ENCODE data around the gene TMEM101.
"Not testable (repeated sequence)": the region's sequence is repeated elsewhere in the genome, so short reads cannot be mapped to it uniquely, and the experiment has no call there.

The TMEM101 gene

GRCh38 chr17:44044071-44044470 lies 29.3 kb upstream of the TMEM101 start:
- Histone ChIP-seq H3K27ac (ENCODE audit: insufficient read depth, low read length, poor library complexity, severe bottlenecking) (no peak overlapping the region), H3K4me3 (ENCODE audit: insufficient read depth, low read depth, low read length, poor library complexity, severe bottlenecking) (no peak overlapping the region), H3K4me1 (ENCODE audit: control insufficient read depth, insufficient read depth, low read length, poor library complexity, severe bottlenecking) (no peaks in the 10 kb centered on the region), H3K36me3 (ENCODE audit: control insufficient read depth, insufficient read depth, low read length) (peaks cover 16% of the 10 kb centered on the region), H3K9me3 (ENCODE audit: control insufficient read depth, low read length) (no peaks in the 10 kb centered on the region), H3K27me3 (replicated peaks; ENCODE audit: control insufficient read depth, insufficient read depth, low read length, poor library complexity, severe bottlenecking) (no peaks in the 10 kb centered on the region)
- no peak for DNase-seq

GRCh38 chr17:44043272-44043696 lies 28.5 kb upstream of the TMEM101 start:
- H3K4me1 ChIP-seq (ENCODE audit: control insufficient read depth, insufficient read depth, low read length, poor library complexity, severe bottlenecking): no peaks in the 10 kb centered on the region
- no peak overlapping the region for H3K27ac ChIP-seq (ENCODE audit: insufficient read depth, low read length, poor library complexity, severe bottlenecking)
- peaks cover 13% of the 10 kb centered on the region for H3K36me3 ChIP-seq (ENCODE audit: control insufficient read depth, insufficient read depth, low read length)
- H3K9me3 ChIP-seq (ENCODE audit: control insufficient read depth, low read length): no peaks in the 10 kb centered on the region
- no peak for DNase-seq
- no peaks in the 10 kb centered on the region for H3K27me3 ChIP-seq (replicated peaks; ENCODE audit: control insufficient read depth, insufficient read depth, low read length, poor library complexity, severe bottlenecking)
- no peak overlapping the region for H3K4me3 ChIP-seq (ENCODE audit: insufficient read depth, low read depth, low read length, poor library complexity, severe bottlenecking)

- Histone ChIP-seq H3K9me3 (ENCODE audit: control insufficient read depth, low read length) (no peaks in the 10 kb centered on the region), H3K4me3 (ENCODE audit: insufficient read depth, low read depth, low read length, poor library complexity, severe bottlenecking) (no peak overlapping the region), H3K36me3 (ENCODE audit: control insufficient read depth, insufficient read depth, low read length) (peaks cover 30% of the 10 kb centered on the region), H3K27ac (ENCODE audit: insufficient read depth, low read length, poor library complexity, severe bottlenecking) (no peak overlapping the region), H3K4me1 (ENCODE audit: control insufficient read depth, insufficient read depth, low read length, poor library complexity, severe bottlenecking) (no peaks in the 10 kb centered on the region), H3K27me3 (replicated peaks; ENCODE audit: control insufficient read depth, insufficient read depth, low read length, poor library complexity, severe bottlenecking) (no peaks in the 10 kb centered on the region)
- DNase-seq: no peak
Measured at GRCh38 chr17:44039829-44040635, 25.3 kb upstream of the TMEM101 start.

DNA sequence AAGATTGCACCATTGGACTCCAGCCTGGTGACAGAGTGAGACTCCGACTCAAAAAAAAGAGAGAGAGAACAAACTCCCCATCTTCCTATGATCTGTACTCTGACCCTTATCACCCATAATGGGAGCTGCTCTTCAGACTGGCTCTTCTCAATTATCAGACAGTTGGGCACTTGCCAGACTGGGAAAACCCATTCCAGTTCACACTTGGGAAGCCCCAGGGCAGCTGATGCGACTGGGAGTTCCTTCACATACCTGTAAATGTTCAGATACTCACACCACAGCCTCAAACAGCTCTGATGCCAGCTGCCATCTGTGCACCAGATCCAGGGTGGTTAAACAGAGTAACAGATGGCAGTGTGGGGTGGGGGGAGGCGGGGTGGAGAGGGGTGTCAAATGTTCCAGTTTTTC lies 23.8 kb upstream of the TMEM101 start:
- no peak for DNase-seq

GRCh38 chr17:44037471-44037870 lies 22.7 kb upstream of the TMEM101 start:
- Histone ChIP-seq H3K36me3 (ENCODE audit: control insufficient read depth, insufficient read depth, low read length) (peaks cover 44% of the 10 kb centered on the region), H3K4me1 (ENCODE audit: control insufficient read depth, insufficient read depth, low read length, poor library complexity, severe bottlenecking) (no peaks in the 10 kb centered on the region), H3K27ac (ENCODE audit: insufficient read depth, low read length, poor library complexity, severe bottlenecking) (no peak overlapping the region), H3K27me3 (replicated peaks; ENCODE audit: control insufficient read depth, insufficient read depth, low read length, poor library complexity, severe bottlenecking) (no peaks in the 10 kb centered on the region), H3K4me3 (ENCODE audit: insufficient read depth, low read depth, low read length, poor library complexity, severe bottlenecking) (no peak overlapping the region), H3K9me3 (ENCODE audit: control insufficient read depth, low read length) (no peaks in the 10 kb centered on the region)
- no peak for DNase-seq

More for the DNA sequence above, 23.8 kb upstream of the TMEM101 start:
- Histone ChIP-seq H3K27ac (ENCODE audit: insufficient read depth, low read length, poor library complexity, severe bottlenecking) (no peak overlapping the region), H3K9me3 (ENCODE audit: control insufficient read depth, low read length) (no peaks in the 10 kb centered on the region), H3K36me3 (ENCODE audit: control insufficient read depth, insufficient read depth, low read length) (peaks cover 35% of the 10 kb centered on the region), H3K4me1 (ENCODE audit: control insufficient read depth, insufficient read depth, low read length, poor library complexity, severe bottlenecking) (no peaks in the 10 kb centered on the region), H3K4me3 (ENCODE audit: insufficient read depth, low read depth, low read length, poor library complexity, severe bottlenecking) (no peak overlapping the region), H3K27me3 (replicated peaks; ENCODE audit: control insufficient read depth, insufficient read depth, low read length, poor library complexity, severe bottlenecking) (no peaks in the 10 kb centered on the region)

- H3K4me3 ChIP-seq (ENCODE audit: insufficient read depth, low read depth, low read length, poor library complexity, severe bottlenecking); H3K9me3 ChIP-seq (ENCODE audit: control insufficient read depth, low read length); H3K27me3 ChIP-seq (replicated peaks; ENCODE audit: control insufficient read depth, insufficient read depth, low read length, poor library complexity, severe bottlenecking); H3K27ac ChIP-seq (ENCODE audit: insufficient read depth, low read length, poor library complexity, severe bottlenecking); DNase-seq; H3K4me1 ChIP-seq (ENCODE audit: control insufficient read depth, insufficient read depth, low read length, poor library complexity, severe bottlenecking): not testable (repeated sequence)
- peaks cover 47% of the 10 kb centered on the region for H3K36me3 ChIP-seq (ENCODE audit: control insufficient read depth, insufficient read depth, low read length)
Measured at GRCh38 chr17:44034688-44035087, 19.9 kb upstream of the TMEM101 start.

GRCh38 chr17:44033861-44034408 lies 19.2 kb upstream of the TMEM101 start:
- peaks cover 47% of the 10 kb centered on the region for H3K36me3 ChIP-seq (ENCODE audit: control insufficient read depth, insufficient read depth, low read length)
- no peaks in the 10 kb centered on the region for H3K4me1 ChIP-seq (ENCODE audit: control insufficient read depth, insufficient read depth, low read length, poor library complexity, severe bottlenecking)
- no peak for DNase-seq

DNA sequence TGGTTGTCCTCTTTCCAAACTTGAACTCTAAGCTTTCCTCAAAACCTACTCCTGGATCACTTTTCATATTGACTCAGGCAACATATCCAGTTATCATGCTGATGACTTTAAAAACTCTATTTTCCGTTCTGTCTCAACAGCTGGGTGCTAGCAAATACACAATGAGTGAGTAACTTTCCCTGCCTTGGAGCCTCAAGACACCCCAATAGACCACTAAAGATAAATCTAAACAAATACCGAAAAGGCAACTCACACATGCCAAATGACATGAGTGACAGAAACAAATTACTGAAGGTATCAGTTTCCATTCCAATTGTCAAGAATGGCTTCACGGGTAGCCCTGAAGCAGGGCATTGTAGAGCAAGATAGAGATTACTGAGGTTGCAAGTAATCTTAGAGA lies 15.7 kb upstream of the TMEM101 start:
- H3K27me3 ChIP-seq (replicated peaks; ENCODE audit: control insufficient read depth, insufficient read depth, low read length, poor library complexity, severe bottlenecking): no peaks in the 10 kb centered on the region
- H3K4me1 ChIP-seq (ENCODE audit: control insufficient read depth, insufficient read depth, low read length, poor library complexity, severe bottlenecking): no peaks in the 10 kb centered on the region
- no peaks in the 10 kb centered on the region for H3K9me3 ChIP-seq (ENCODE audit: control insufficient read depth, low read length)
- H3K27ac ChIP-seq (ENCODE audit: insufficient read depth, low read length, poor library complexity, severe bottlenecking): no peak overlapping the region
- H3K36me3 ChIP-seq (ENCODE audit: control insufficient read depth, insufficient read depth, low read length): peaks cover 21% of the 10 kb centered on the region
- DNase-seq: no peak
- no peak overlapping the region for H3K4me3 ChIP-seq (ENCODE audit: insufficient read depth, low read depth, low read length, poor library complexity, severe bottlenecking)

More at GRCh38 chr17:44033861-44034408, 19.2 kb upstream of the TMEM101 start:
- Histone ChIP-seq H3K27ac (ENCODE audit: insufficient read depth, low read length, poor library complexity, severe bottlenecking) (no peak overlapping the region), H3K9me3 (ENCODE audit: control insufficient read depth, low read length) (no peaks in the 10 kb centered on the region), H3K27me3 (replicated peaks; ENCODE audit: control insufficient read depth, insufficient read depth, low read length, poor library complexity, severe bottlenecking) (no peaks in the 10 kb centered on the region), H3K4me3 (ENCODE audit: insufficient read depth, low read depth, low read length, poor library complexity, severe bottlenecking) (no peak overlapping the region)

GRCh38 chr17:44029736-44030135 lies 15.0 kb upstream of the TMEM101 start:
- no peak overlapping the region for H3K4me3 ChIP-seq (ENCODE audit: insufficient read depth, low read depth, low read length, poor library complexity, severe bottlenecking)
- no peaks in the 10 kb centered on the region for H3K27me3 ChIP-seq (replicated peaks; ENCODE audit: control insufficient read depth, insufficient read depth, low read length, poor library complexity, severe bottlenecking)
- H3K4me1 ChIP-seq (ENCODE audit: control insufficient read depth, insufficient read depth, low read length, poor library complexity, severe bottlenecking): no peaks in the 10 kb centered on the region
- H3K27ac ChIP-seq (ENCODE audit: insufficient read depth, low read length, poor library complexity, severe bottlenecking): no peak overlapping the region
- DNase-seq: no peak
- H3K36me3 ChIP-seq (ENCODE audit: control insufficient read depth, insufficient read depth, low read length): peaks cover 21% of the 10 kb centered on the region
- H3K9me3 ChIP-seq (ENCODE audit: control insufficient read depth, low read length): no peaks in the 10 kb centered on the region

GRCh38 chr17:44024853-44025252 lies 10.1 kb upstream of the TMEM101 start:
- Histone ChIP-seq H3K27ac (ENCODE audit: insufficient read depth, low read length, poor library complexity, severe bottlenecking) (no peak overlapping the region), H3K9me3 (ENCODE audit: control insufficient read depth, low read length) (no peaks in the 10 kb centered on the region), H3K36me3 (ENCODE audit: control insufficient read depth, insufficient read depth, low read length) (no peaks in the 10 kb centered on the region), H3K27me3 (replicated peaks; ENCODE audit: control insufficient read depth, insufficient read depth, low read length, poor library complexity, severe bottlenecking) (no peaks in the 10 kb centered on the region), H3K4me1 (ENCODE audit: control insufficient read depth, insufficient read depth, low read length, poor library complexity, severe bottlenecking) (no peaks in the 10 kb centered on the region), H3K4me3 (ENCODE audit: insufficient read depth, low read depth, low read length, poor library complexity, severe bottlenecking) (no peak overlapping the region)
- DNase-seq: no peak

All from effector memory CD4-positive, alpha-beta T cell (primary cell).